GM12878 (cell line): ENCODE results near the gene DNMT1. TPM values are rescaled to one million over a fixed set of nuclear protein-coding genes. Genes with fewer than 3 reads are reported as not detected.

Experiments
- ATAC-seq: fragments of 200-7000 bp; cut with Tn5 transposase; 3 replicates; pipeline ENCODE4 v1.9.1; 2020; ENCODE audit warnings: mild to moderate bottlenecking, moderate library complexity
- BruUV-seq: library from RNA; stranded (reverse); fragments of 400-500 nt; replicated peaks from 2 replicates; lab custom pipeline; 2021; lab: Mats Ljungman, UMichigan
- CTCF ChIA-PET: fragments of 300-600 bp; sonication (Branson Sonifier 250); formaldehyde crosslinking; extraction: SDS; loops from one replicate; lab custom pipeline; 2021; ENCODE audit warnings: inconsistent platforms; lab: Yijun Ruan, JAX
- POLR2A ChIA-PET: fragments of 350-600 bp; formaldehyde crosslinking; extraction: SDS; loops from one replicate; lab custom pipeline; 2021; ENCODE audit warnings: inconsistent platforms; lab: Charles Lee
- RAD21 ChIA-PET: fragments of 300-600 bp; sonication (Branson Sonifier 250); formaldehyde crosslinking; loops from one replicate; lab custom pipeline; 2023; ENCODE audit warnings: antibody characterized with exemption; ENCODE audit not compliant: unreplicated experiment; lab: Charles Lee
- SMC1A ChIA-PET: fragments of 300-600 bp; sonication (Branson Sonifier 250); formaldehyde crosslinking; loops from one replicate; lab custom pipeline; 2023; ENCODE audit not compliant: unreplicated experiment, uncharacterized antibody; lab: Charles Lee
- DNase-seq: peaks from one replicate; pipeline ENCODE4 v3.0.0-alpha.2; 2011; ENCODE audit warnings: low read depth, low spot score
- FAIRE-seq: peaks from 3 replicates; lab custom pipeline; 2011; peaks lifted over from hg19 to GRCh38; lab: Jason Lieb, UNC
- H2AFZ ChIP-seq: 2 replicates; pipeline ENCODE4 v1.6.0; 2011; ENCODE audit warnings: low read depth, low read length, control low read depth; ENCODE audit not compliant: control insufficient read depth
- H3K27ac ChIP-seq: 2 replicates; pipeline ENCODE4 v1.5.1; 2011; ENCODE audit warnings: control low read depth; ENCODE audit not compliant: control insufficient read depth, insufficient read depth
- H3K27me3 ChIP-seq, 2 experiments: replicated peaks in 1 of 2; 2 replicates each; pipeline versions ENCODE4 v1.6.0 to v1.6.1; 2011; ENCODE audit warnings: low read length in 1 of 2; ENCODE audit not compliant: control insufficient read depth in 2 of 2, insufficient read depth in 2 of 2
- H3K36me3 ChIP-seq, 2 experiments: 2 replicates each; pipeline ENCODE4 v1.5.1; 2011; ENCODE audit warnings: low read length in 1 of 2; ENCODE audit not compliant: control insufficient read depth in 2 of 2, insufficient read depth in 2 of 2
- H3K4me1 ChIP-seq: 2 replicates; pipeline ENCODE4 v1.6.1; 2011; ENCODE audit warnings: mild to moderate bottlenecking, low read length, moderate library complexity, mixed read lengths; ENCODE audit not compliant: control insufficient read depth, insufficient read depth
- H3K4me2 ChIP-seq: 2 replicates; pipeline ENCODE4 v1.6.0; 2011; ENCODE audit warnings: control low read depth; ENCODE audit not compliant: control insufficient read depth, insufficient read depth
- H3K4me3 ChIP-seq: fragments of 200-600 bp; sonication (generic); 2 replicates; pipeline ENCODE4 v1.5.1; 2016
- H3K79me2 ChIP-seq: 2 replicates; pipeline ENCODE4 v1.6.0; 2011; ENCODE audit warnings: low read length; ENCODE audit not compliant: control insufficient read depth, insufficient read depth
- H3K9ac ChIP-seq: 2 replicates; pipeline ENCODE4 v1.8.0; 2011; ENCODE audit warnings: low read length, control low read depth, mixed read lengths; ENCODE audit not compliant: control insufficient read depth, insufficient read depth
- H3K9me3 ChIP-seq: replicated peaks from 3 replicates; pipeline ENCODE4 v1.5.1; 2011; ENCODE audit warnings: mild to moderate bottlenecking, low read length; ENCODE audit not compliant: control insufficient read depth, insufficient read depth
- H4K20me1 ChIP-seq: 2 replicates; pipeline ENCODE4 v1.6.0; 2011; ENCODE audit not compliant: control insufficient read depth, insufficient read depth
- HSF1 ChIP-seq: fragments of 150-350 bp; IDR thresholded peaks from 2 replicates; pipeline ENCODE4 v1.6.1; 2014; ENCODE audit warnings: mild to moderate bottlenecking, low read depth, low read length
- LARP7 ChIP-seq: fragments of 450-650 bp; IDR thresholded peaks from 2 replicates; pipeline ENCODE4 v1.6.1; 2017; ENCODE audit warnings: mild to moderate bottlenecking
- MLLT1 ChIP-seq: fragments of 450-650 bp; IDR thresholded peaks from 2 replicates; pipeline ENCODE4 v1.6.1; 2016; ENCODE audit warnings: mild to moderate bottlenecking
- POLR2A ChIP-seq: IDR thresholded peaks from 2 replicates; pipeline ENCODE4 v1.6.1; 2011; ENCODE audit warnings: low read depth, mild to moderate bottlenecking, low read length
- WGBS: methylation state at CpG from one replicate; pipeline ENCODE4 v1.1.6; 2016; ENCODE audit warnings: low lambda C conversion rate; ENCODE audit not compliant: insufficient replicate concordance, insufficient coverage; ENCODE audit errors: missing lambda C conversion rate; 5-methylcytosine and 5-hydroxymethylcytosine counted together
- in situ Hi-C: fragments of 300-500 bp; cut with MboI; formaldehyde crosslinking; loops from 9 replicates; pipeline ENCODE4 v1.14.3; 2018; ENCODE audit warnings: mixed read lengths
- intact Hi-C: fragments of 100-400 bp; cut with micrococcal nuclease; formaldehyde crosslinking; loops from one replicate; pipeline ENCODE4 v1.14.2; 2022; ENCODE audit not compliant: unreplicated experiment
- polyA plus RNA-seq, 11 experiments: library from polyadenylated mRNA; depleted of rRNA in 4 of 11; unstranded in 6 of 11; stranded (reverse) in 5 of 11; fragments of >200 nt; fragmentation: Nextera tagmentation in 4 of 11; fragmentation: Illumina TruSeq in 1 of 11; extraction: Ambion mirVana in 4 of 11; extraction: Trizol in 1 of 11; gene quantifications; 1 replicate in 1 of 11; 2 replicates in 10 of 11; pipeline versions ENCODE4 v1.2.1 to v1.2.3, GENCODE V29; 2011 to 2016; ENCODE audit warnings: inconsistent platforms in 2 of 11, missing spikeins in 2 of 11, low read depth in 1 of 11
- total RNA-seq, 4 experiments: library from RNA; depleted of rRNA in 3 of 4; stranded (reverse); fragments of >200 nt in 3 of 4; fragmentation: Illumina TruSeq in 1 of 4; extraction: Trizol in 1 of 4; gene quantifications; 2 replicates each; pipeline versions ENCODE4 v1.2.1 to v1.2.3, GENCODE V29; 2013 to 2021

Gene DNMT1
- total and polyA plus RNA-seq, 10 of the 15 experiments (the other 5 are each of a cell fraction or from before 2014, with no cell fraction given), result 70.0 to 290 (median 133) TPM

GRCh38 chr19:10224337-10224736 is 29.6 kb upstream of the DNMT1 start:
- ChIA-PET SMC1A (interaction anchor here (8.8 kb wide), 1 partner anchor 26 kb away, joined by 78 read pairs; no protein-coding TSS in a partner anchor), CTCF (no interaction called here), POLR2A (interaction anchor here (0.5 to 1.1 kb wide), 3 partner anchors 22 to 151 kb away, joined by 3 to 4 read pairs (median 3); no protein-coding TSS in a partner anchor), RAD21 (no interaction called here)
- in situ Hi-C loops, result no loop called here
- H3K36me3 ChIP-seq, result peaks cover 9 to 11% of the 10 kb centered on the region in 2 experiments; a peak in 3 of 4 replicates
- no peak overlapping the region for H2AFZ ChIP-seq
- no peak overlapping the region for H3K4me3 ChIP-seq
- FAIRE-seq (no peak), ATAC-seq (no peak), DNase-seq (no peak)
- H3K27me3 ChIP-seq, result no peaks in the 10 kb centered on the region
- peaks cover 50% of the 10 kb centered on the region for H3K4me1 ChIP-seq
- no peak overlapping the region for H3K9ac ChIP-seq
- intact Hi-C loops, result no loop called here
- no peak overlapping the region for H3K27ac ChIP-seq
- H3K9me3 ChIP-seq, result no peaks in the 10 kb centered on the region; the same call in 2 of the 3 replicates
- no peak overlapping the region for H3K4me2 ChIP-seq
- 95% methylated on average over 21 of the region's 23 CpGs for WGBS
- no peaks in the 10 kb centered on the region for H4K20me1 ChIP-seq
- no TSS peak for BruUV-seq
- H3K79me2 ChIP-seq, result peaks cover 49% of the 10 kb centered on the region
- no peak for TF ChIP-seq LARP7
- 0 out of 2 replicates have a peak, but pooled peaks have one; percentile 53 for TF ChIP-seq MLLT1

GRCh38 chr19:10223488-10224213 is 28.9 kb upstream of the DNMT1 start:
- no peaks in the 10 kb centered on the region; the same call in 2 of the 3 replicates for H3K9me3 ChIP-seq
- intact Hi-C loops, result no loop called here
- no peak overlapping the region for H3K9ac ChIP-seq
- no peak overlapping the region for H3K4me2 ChIP-seq
- WGBS, result 94% methylated on average over 28 of the region's 28 CpGs
- H3K27me3 ChIP-seq, result no peaks in the 10 kb centered on the region
- ChIA-PET POLR2A (interaction anchor here (0.5 to 1.1 kb wide), 5 partner anchors 21 to 151 kb away, joined by 3 to 4 read pairs (median 3); no protein-coding TSS in a partner anchor), RAD21 (interaction anchor here (4.6 kb wide), 1 partner anchor 26 kb away, joined by 47 read pairs; no protein-coding TSS in a partner anchor), SMC1A (no interaction called here), CTCF (interaction anchor here (0.6 to 5.3 kb wide), 2 partner anchors 26 to 85 kb away, joined by 3 to 56 read pairs; no protein-coding TSS in a partner anchor)
- no TSS peak for BruUV-seq
- in situ Hi-C loops, result no loop called here
- H3K4me3 ChIP-seq, result no peak overlapping the region
- FAIRE-seq, result no peak
- H3K27ac ChIP-seq, result no peak overlapping the region
- H2AFZ ChIP-seq, result no peak overlapping the region
- peaks cover 9 to 11% of the 10 kb centered on the region in 2 experiments; a peak in 3 of 4 replicates for H3K36me3 ChIP-seq
- peaks cover 52% of the 10 kb centered on the region for H3K4me1 ChIP-seq
- no peak for ATAC-seq
- peaks cover 44% of the 10 kb centered on the region for H3K79me2 ChIP-seq
- DNase-seq, result no peak
- TF ChIP-seq HSF1, result no peak
- peak; percentile 35; the same call in 1 of the 2 replicates for TF ChIP-seq POLR2A
- no peaks in the 10 kb centered on the region for H4K20me1 ChIP-seq
